ENCODE results near the gene STXBP5.

DNA sequence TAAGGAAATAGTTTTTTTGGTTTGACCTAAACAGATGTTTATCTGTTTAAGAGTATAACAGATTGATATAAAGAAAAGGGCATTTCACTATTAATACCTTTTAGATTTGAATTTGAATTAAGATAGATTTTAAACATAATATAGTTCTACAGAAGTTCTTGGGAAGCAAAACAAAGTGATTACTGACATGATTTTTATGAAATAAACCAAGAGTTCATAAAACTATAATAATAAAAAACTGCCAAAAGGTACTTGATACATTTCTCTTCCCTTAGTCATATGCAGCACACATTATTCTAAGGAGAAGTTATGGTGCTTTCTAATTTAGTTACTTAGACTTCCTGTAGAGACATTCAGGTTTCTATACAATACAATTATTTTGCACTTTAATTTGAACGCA is 9.6 kb downstream of the STXBP5 start:
- TF ChIP-seq, protein P1, sequence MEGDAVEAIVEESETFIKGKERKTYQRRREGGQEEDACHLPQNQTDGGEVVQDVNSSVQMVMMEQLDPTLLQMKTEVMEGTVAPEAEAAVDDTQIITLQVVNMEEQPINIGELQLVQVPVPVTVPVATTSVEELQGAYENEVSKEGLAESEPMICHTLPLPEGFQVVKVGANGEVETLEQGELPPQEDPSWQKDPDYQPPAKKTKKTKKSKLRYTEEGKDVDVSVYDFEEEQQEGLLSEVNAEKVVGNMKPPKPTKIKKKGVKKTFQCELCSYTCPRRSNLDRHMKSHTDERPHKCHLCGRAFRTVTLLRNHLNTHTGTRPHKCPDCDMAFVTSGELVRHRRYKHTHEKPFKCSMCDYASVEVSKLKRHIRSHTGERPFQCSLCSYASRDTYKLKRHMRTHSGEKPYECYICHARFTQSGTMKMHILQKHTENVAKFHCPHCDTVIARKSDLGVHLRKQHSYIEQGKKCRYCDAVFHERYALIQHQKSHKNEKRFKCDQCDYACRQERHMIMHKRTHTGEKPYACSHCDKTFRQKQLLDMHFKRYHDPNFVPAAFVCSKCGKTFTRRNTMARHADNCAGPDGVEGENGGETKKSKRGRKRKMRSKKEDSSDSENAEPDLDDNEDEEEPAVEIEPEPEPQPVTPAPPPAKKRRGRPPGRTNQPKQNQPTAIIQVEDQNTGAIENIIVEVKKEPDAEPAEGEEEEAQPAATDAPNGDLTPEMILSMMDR (IDR thresholded peaks at IDR 0.05; ENCODE audit: low read depth, low read length) = no peak
- TF ChIP-seq EZH2phosphoT487 (IDR thresholded peaks at IDR 0.05; ENCODE audit: low read depth) = no peak
